NCI-H1930 (cell line): ENCODE measurements around the gene ITPR1.
"Not testable (repeated sequence)": the region's sequence is repeated elsewhere in the genome, so short reads cannot be mapped to it uniquely, and the experiment has no call there.

ENCODE experiments used
- DNase-seq, 2 experiments: peaks; one replicate each; lab custom pipeline; 2025; lab: John Stamatoyannopoulos, UW

Gene ITPR1

DNA sequence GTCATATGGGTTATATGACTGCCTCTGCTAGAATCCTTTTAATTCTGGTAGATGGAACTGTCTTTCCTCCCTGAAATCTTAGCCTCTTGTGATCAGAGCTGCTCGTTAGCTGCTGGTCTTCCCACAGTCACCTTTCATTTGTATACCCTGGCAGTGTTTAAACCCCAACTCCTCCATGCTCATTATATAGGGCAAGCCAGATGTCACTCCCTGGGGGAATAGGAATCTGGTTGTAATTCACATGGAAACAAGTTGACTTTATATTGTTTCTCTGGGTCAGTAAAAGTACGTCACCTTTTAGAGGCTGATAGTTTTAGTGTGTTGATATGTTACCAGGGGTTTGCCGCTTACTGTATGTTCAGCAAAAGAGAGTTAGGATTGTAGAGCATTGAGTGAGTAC is 103.5 kb downstream of the ITPR1 start:
- no peak for DNase-seq

DNA sequence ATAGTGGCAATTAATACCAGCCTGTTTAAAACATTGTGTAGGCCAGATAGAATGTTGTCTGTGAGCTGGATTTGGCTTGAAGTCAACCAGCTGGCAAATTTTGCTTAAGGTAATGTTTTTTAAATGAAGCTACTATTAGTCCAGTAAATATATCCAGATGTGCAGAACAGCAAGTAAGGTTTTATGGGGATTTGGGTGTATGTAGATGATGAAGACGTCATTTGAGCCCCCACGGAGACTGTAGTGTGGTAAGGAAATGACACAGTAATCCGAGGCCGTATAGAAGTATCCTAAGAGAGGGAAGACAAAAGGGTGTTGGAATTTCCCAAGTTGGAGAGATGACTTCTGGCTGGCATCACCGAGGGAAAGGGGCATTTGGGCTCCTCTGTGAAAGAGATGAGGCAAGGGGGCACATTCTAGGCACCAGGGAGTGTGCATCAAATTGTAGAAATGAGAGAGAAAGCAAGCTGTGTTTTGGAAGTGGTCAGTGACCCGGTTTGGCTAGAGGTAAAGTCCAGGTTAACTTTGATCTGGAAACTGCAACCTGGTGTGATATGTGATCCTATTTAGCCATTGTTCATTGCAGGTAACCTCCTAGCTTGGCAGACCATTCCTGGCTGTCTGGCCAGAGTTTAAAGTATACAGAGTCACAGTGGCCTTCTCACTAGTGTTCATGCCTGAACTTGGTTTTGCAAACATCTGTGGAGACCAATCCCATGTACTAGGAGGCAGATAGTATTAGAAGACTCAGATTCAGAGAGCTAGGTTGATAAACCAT is 104.2 kb downstream of the ITPR1 start:
- DNase-seq, result no peak

- not testable (repeated sequence) for DNase-seq
These were observed 105.1 kb downstream of the ITPR1 start for GRCh38 chr3:4598232-4598631.

DNA sequence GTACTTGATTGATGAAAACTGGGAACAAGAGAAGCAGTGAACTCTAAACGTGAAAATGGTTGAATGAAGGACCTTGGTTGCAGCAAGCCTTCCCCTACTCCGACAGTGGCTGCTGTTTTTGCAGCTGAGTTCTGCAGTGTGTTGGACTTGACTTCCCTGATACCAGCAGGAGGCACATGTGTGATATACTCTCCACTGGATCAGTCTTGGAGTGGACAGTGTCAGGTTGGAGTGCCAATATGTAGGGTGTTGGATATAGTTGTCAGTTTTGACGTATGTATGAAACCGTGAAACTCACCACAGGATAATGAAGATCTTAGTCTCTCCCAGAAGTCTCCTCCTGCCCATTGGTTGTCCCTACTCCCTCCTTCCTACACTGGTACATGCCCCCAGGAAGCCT is 106.5 kb downstream of the ITPR1 start:
- no peak for DNase-seq

GRCh38 chr3:4600493-4600892 is 107.3 kb downstream of the ITPR1 start:
- DNase-seq, result no peak

DNA sequence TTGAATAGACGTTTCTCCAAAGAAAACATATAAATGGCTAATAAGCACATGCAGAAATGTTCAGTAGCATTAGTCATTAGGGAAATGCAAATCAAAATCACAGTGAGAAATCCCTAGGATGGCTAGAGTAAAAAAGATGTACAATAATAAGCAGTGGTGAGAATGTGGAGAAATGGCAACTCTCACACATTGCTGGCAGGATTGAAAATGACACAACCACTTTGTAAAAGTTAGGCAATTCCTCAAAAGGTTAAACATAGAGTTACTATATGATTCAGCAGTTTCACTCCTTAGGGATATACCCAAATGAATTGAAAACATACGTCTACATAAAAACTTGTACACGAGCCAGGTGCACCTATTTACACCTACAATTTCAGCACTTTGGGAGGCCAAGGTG is 108.7 kb downstream of the ITPR1 start:
- DNase-seq, result no peak

DNA sequence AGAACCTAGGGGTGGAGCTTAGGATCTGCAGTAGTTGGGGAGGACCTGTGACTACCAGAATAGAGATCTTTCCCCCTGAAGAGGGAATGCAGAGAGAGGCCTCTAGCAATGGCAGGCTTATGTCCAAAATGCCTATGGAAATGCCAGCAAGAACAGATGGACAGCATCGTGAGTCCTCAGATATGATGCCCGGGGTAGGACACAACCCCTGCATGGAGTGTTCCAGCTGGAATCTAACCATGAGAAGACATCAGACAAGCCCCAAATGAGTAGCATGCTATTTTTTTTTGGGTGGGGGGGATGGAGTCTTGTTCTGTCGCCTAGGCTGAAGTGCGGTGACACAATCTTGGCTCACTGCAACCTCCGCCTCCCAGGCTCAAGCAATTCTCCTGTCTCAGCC is 111.5 kb downstream of the ITPR1 start:
- DNase-seq, result no peak

DNA sequence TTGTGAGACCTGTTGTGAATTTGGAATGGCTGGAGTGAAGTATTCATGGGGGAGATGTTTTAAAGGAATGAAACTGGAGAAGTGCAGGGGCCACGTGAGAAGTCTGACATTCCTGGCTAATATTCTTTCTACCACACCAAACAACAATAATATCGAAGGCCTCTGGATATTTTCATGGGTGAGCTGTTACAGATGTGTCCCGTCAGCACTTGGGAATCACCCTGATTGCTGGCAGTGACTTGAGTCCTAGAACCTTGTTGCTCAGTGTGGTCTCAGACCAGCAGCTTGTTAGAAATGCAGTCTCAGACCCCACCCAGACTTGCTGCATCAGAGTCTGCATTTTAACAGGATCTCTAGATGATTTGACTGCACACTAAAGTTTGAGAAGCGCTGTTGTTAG is 113.8 kb downstream of the ITPR1 start:
- DNase-seq, result no peak

GRCh38 chr3:4613366-4613765 is 120.2 kb downstream of the ITPR1 start:
- DNase-seq, result no peak

DNA sequence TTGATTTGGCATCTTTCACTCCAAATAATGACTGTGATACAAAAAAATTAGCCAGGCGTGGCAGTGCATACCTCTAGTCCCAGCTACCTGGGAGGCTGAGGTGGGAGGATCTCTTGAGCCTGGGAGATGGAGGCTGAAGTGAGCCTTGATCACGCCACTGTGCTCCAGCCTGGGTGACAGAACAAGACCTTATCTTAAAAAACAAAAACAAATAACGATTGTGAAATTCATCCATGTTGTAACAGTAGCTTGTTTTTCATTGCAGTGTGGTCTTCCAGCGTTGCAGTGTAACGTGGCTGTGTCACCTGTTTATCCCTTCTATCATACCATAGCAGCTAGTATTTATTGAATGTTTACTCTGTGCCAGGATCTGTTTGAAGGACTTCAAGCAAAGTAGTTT is 120.9 kb downstream of the ITPR1 start:
- DNase-seq, result no peak

- no peak for DNase-seq
These were observed 121.8 kb downstream of the ITPR1 start for GRCh38 chr3:4614927-4615326.

GRCh38 chr3:4615750-4616149 is 122.6 kb downstream of the ITPR1 start:
- no peak for DNase-seq

DNA sequence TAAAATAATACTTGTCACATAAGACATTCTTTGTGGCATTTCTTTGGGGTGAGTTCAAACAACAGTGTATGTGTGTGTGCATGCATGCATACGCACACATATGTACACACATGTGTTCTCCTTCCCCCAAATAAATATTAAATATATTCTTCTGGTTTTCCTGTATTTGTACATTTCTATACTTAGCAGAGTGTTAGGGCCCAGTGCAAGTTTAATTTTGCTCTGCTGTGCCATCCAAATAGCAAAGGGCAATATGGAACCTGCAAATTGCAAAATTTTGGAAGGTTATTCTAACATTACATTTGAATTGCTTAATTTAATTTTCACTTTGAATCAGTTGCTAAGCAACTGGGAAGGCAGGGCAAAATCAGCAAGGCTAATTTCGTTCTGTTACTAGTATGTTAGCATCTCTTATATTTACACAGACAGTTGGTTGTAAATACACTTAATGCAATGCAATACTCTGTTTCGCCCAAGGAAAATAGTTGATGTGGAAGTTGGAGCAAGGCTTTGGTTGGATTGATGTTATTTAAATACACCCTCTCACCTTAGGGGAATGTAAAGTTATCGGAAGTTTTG is 130.4 kb downstream of the ITPR1 start:
- no peak for DNase-seq

DNA sequence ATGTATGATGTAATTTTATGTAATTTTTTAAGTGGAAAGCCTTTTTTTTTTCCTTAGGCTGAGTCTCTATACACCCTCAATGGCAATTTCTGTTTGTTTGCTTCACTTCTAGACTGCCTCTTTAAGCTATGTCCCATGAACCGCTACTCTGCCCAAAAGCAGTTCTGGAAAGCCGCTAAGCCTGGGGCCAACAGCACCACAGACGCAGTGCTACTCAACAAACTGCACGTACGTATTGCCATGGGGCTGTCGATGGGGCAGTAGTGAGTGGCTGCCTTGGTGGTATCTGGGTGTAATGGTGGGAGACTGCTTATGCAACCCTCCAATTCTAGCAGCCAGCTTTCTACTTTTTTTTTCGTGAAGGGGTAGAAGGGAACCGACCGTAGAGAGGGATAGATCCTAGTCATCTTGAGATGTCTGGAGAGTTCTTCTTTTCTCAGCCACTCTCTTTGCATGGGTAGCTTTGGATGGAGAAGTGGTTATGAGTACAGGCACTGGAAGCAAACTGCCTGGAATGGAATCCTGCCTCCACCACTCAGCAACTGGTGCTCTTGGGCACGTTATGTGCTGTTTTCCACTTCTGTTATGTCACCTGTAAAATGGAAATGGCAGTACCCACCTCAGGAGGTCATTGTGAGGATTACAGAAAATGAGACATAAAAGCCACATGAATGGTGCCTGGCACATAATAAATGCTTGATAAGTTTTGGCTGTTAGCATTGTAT is 134.7 kb downstream of the ITPR1 start:
- no peak for DNase-seq

GRCh38 chr3:4629095-4630007 is 136.2 kb downstream of the ITPR1 start:
- DNase-seq, result no peak

DNA sequence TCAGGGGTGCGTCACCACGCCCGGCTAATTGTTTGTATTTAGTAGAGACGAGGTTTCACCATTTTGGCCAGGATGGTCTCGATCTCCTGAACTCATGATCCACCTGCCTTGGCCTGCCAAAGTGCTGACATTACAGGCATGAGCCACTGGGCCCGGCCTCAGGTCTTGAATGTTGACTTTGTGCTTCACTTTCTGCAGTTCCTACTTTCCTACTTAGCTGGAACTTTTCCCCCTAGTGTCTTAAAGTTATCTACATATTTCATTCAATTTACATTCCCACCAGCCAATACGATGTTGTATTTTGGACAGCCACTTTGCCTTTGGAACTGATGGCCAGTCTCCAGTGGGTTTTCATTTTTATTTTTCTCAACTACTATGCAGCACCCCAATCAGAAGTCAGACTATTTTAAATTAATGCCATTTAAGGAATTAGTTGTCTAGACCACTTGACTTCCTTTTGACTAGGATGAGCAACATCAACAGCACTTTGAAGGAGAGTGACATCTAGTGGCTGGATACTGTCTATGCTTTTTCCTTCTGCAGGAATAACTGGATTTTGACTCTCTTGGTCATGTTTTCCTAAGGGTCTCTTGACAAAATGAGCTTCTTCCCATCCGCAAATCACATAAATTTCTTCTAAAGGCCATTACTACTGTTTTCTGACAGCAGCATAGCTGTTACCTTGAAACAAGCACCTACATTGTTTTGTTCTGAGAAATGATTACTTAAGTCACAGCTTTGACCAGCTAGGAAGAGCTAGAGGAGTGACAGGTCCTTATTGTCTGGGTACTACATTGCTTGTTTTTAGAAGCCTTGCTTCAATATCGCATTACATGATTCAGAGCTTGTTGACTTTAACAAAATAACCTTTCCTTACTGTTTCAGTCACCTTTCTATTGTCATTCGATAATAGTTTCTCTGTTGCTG is 140.2 kb downstream of the ITPR1 start:
- DNase-seq, result peak in 1 of 2 experiments; percentile 7

- DNase-seq, result no peak
These were observed 141.7 kb downstream of the ITPR1 start for GRCh38 chr3:4634894-4635293.

GRCh38 chr3:4637265-4637664 is 144.1 kb downstream of the ITPR1 start:
- DNase-seq, result no peak

- no peak for DNase-seq
These were observed 148.9 kb downstream of the ITPR1 start for GRCh38 chr3:4641863-4642563.

GRCh38 chr3:4642611-4643010 is 149.5 kb downstream of the ITPR1 start:
- DNase-seq, result no peak
